Measurements from ENCODE around the gene BOLA1. TPM values are rescaled to one million over a fixed set of nuclear protein-coding genes. Genes with fewer than 3 reads are reported as not detected.
A peak's percentile ranks its signal among the peaks of the same experiment; 100 is the strongest.

The BOLA1 gene
- total RNA-seq, 2 experiments from 2014 or later, result 25.1 to 28.8 TPM

DNA sequence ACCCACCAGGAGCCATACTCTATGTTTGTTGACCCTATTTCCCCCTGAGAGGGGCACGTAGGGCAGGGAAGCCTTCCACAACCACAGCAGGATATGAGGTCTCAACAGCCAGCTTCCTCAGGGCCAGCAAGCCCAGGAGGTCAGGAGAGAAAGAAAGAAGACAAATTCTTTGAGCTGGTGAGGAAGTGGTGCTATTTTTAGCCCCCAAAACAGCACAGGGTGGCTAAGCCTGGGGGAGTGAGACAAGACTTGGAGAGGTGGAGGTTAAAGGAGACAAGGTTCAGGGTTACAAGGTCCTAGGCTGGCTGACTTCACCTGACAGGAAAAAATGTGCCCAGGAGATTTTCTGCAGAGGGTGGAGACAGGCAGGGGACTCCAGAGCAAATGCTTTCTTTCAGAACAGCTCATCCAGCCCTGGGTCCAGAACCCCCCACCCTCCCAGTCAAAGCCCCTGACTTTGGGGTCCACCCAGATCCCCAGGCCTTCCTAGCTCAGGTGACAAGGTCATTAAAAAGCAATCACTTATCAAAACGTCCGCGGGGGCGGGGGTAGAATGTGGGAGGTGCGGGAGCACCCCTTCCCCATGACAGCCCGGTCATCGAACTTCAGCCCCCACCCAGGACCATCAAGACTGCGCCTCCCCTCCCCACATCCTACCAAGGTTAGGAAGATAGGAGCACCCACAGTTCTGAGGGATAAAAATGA, 17.0 kb downstream of the BOLA1 start:
- peak overlapping the region; percentile 81 for H3K4me3 Mint-ChIP-seq
- H3K9me3 Mint-ChIP-seq, result no peaks in the 10 kb centered on the region
- ChIA-PET POLR2A (interaction anchor here (0.6 to 7.6 kb wide), 7 partner anchors 9 to 318 kb away, joined by 3 to 61 read pairs (median 3); a partner anchor contains a TSS), CTCF (interaction anchor here (0.7 to 1.6 kb wide), 3 partner anchors 46 to 157 kb away, joined by 3 read pairs; no protein-coding TSS in a partner anchor)
- peaks cover 33% of the 10 kb centered on the region for H3K4me1 Mint-ChIP-seq (ENCODE audit: low read depth)
- H3K27me3 Mint-ChIP-seq, result no peaks in the 10 kb centered on the region
- H3K36me3 Mint-ChIP-seq (ENCODE audit: low read depth), result no peaks in the 10 kb centered on the region
- intact Hi-C loops (cut with micrococcal nuclease), result no loop called here
- TF ChIP-seq, protein P1, sequence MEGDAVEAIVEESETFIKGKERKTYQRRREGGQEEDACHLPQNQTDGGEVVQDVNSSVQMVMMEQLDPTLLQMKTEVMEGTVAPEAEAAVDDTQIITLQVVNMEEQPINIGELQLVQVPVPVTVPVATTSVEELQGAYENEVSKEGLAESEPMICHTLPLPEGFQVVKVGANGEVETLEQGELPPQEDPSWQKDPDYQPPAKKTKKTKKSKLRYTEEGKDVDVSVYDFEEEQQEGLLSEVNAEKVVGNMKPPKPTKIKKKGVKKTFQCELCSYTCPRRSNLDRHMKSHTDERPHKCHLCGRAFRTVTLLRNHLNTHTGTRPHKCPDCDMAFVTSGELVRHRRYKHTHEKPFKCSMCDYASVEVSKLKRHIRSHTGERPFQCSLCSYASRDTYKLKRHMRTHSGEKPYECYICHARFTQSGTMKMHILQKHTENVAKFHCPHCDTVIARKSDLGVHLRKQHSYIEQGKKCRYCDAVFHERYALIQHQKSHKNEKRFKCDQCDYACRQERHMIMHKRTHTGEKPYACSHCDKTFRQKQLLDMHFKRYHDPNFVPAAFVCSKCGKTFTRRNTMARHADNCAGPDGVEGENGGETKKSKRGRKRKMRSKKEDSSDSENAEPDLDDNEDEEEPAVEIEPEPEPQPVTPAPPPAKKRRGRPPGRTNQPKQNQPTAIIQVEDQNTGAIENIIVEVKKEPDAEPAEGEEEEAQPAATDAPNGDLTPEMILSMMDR (IDR thresholded peaks at IDR 0.05), result no peak
- H3K27ac Mint-ChIP-seq, result peak overlapping the region; percentile 38
- ATAC-seq (no peak), DNase-seq (peak; percentile 16)

GRCh38 chr1:149916898-149917252, 17.5 kb downstream of the BOLA1 start:
- TF ChIP-seq, protein P1 (IDR thresholded peaks at IDR 0.05), result no peak
- no peaks in the 10 kb centered on the region for H3K9me3 Mint-ChIP-seq
- H3K4me1 Mint-ChIP-seq (ENCODE audit: low read depth), result peaks cover 33% of the 10 kb centered on the region
- no peaks in the 10 kb centered on the region for H3K27me3 Mint-ChIP-seq
- peak overlapping the region; percentile 38 for H3K27ac Mint-ChIP-seq
- ChIA-PET POLR2A (interaction anchor here (0.6 to 7.6 kb wide), 6 partner anchors 8 to 317 kb away, joined by 3 to 61 read pairs (median 3); a partner anchor contains a TSS), CTCF (interaction anchor here (1.0 to 1.6 kb wide), 2 partner anchors 46 to 156 kb away, joined by 3 read pairs; no protein-coding TSS in a partner anchor)
- peaks cover 4% of the 10 kb centered on the region for H3K36me3 Mint-ChIP-seq (ENCODE audit: low read depth)
- intact Hi-C loops (cut with micrococcal nuclease), result no loop called here
- H3K4me3 Mint-ChIP-seq, result peak overlapping the region; percentile 81
- ATAC-seq, result no peak
- DNase-seq, result no peak

GRCh38 chr1:149917571-149918144, 18.3 kb downstream of the BOLA1 start, which contains the start of gene SV2A:
Gene SV2A (minus strand): TSS chr1:149917844. CDS start chr1:149913840, 4,004 bp downstream.
- TF ChIP-seq, protein P1 (IDR thresholded peaks at IDR 0.05), result no peak
- peak within 1 kb of the TSS; percentile 81 for H3K4me3 Mint-ChIP-seq
- ChIA-PET CTCF (no interaction called here), POLR2A (interaction anchor here (1.0 to 1.5 kb wide), 3 partner anchors 12 to 31 kb away, joined by 3 to 10 read pairs (median 4); partner anchors contain the start of gene MTMR11)
- H3K27ac Mint-ChIP-seq, result peak within 1 kb of the TSS; percentile 69
- intact Hi-C loops (cut with micrococcal nuclease), result no loop called here
- peaks cover 33% of the 10 kb centered on the region for H3K4me1 Mint-ChIP-seq (ENCODE audit: low read depth)
- ATAC-seq (peak; percentile 86), DNase-seq (peak; percentile 66)
- peaks cover 9% of the 10 kb centered on the region for H3K36me3 Mint-ChIP-seq (ENCODE audit: low read depth)
- H3K9me3 Mint-ChIP-seq, result no peaks in the 10 kb centered on the region
- no peaks in the 10 kb centered on the region for H3K27me3 Mint-ChIP-seq

DNA sequence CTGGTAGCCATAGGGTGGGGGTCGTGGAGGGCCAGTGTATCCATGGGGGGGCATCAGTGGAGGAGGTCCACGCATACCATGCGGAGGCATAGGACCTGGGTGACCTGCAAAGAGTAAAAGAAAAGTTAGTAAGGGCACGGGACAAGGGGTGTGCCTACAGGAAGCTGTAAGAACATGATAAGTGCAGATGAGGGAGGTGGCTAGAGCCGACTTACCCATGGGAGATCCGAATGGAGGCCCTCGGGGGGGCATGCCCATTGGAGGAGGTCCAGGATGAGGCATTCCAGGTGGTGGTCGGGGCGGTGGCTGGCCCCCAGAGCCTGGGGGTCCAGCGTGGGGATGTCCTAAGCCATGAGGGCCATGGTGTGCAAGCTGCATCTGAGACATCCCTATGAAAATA, 24.3 kb downstream of the BOLA1 start:
- no peak overlapping the region for H3K4me3 Mint-ChIP-seq
- H3K36me3 Mint-ChIP-seq (ENCODE audit: low read depth), result peaks cover 51% of the 10 kb centered on the region
- ChIA-PET CTCF (interaction anchor here (1.2 kb wide), 1 partner anchor 35 kb away, joined by 3 read pairs; no protein-coding TSS in a partner anchor), POLR2A (interaction anchor here (1.4 to 4.2 kb wide), 3 partner anchors 24 to 37 kb away, joined by 4 to 19 read pairs (median 6); partner anchors contain the start of gene BOLA1)
- peaks cover 26% of the 10 kb centered on the region for H3K4me1 Mint-ChIP-seq (ENCODE audit: low read depth)
- no peaks in the 10 kb centered on the region for H3K9me3 Mint-ChIP-seq
- H3K27me3 Mint-ChIP-seq, result no peaks in the 10 kb centered on the region
- DNase-seq (no peak), ATAC-seq (no peak)
- H3K27ac Mint-ChIP-seq, result no peak overlapping the region
- TF ChIP-seq, protein P1 (IDR thresholded peaks at IDR 0.05), result no peak
- intact Hi-C loops (cut with micrococcal nuclease), result no loop called here

All from activated CD8-positive, alpha-beta T cell treated with anti-CD3 and anti-CD28 coated beads for 36 hours (primary cell).